DND-41 (cell line): ENCODE results near the gene LRRC55.

Experiments used
- ATAC-seq: fragments of 200-7000 bp; cut with Tn5 transposase; 3 replicates; pipeline ENCODE4 v1.9.1; 2021; ENCODE audit warnings: low read depth; ENCODE audit not compliant: insufficient read depth
- DNase-seq: peaks from one replicate; pipeline ENCODE4 v3.0.0-alpha.2; 2020
- H2AFZ ChIP-seq: 2 replicates; pipeline ENCODE4 v1.6.0; 2012; ENCODE audit warnings: low read depth, low read length
- H3K27ac ChIP-seq: 2 replicates; pipeline ENCODE4 v1.5.1; 2012; ENCODE audit warnings: low read length, inconsistent platforms
- H3K27me3 ChIP-seq: fragments of 200-600 bp; sonication (generic); 2 replicates; pipeline ENCODE4 v1.6.0; 2012; ENCODE audit warnings: low read length, mild to moderate bottlenecking, inconsistent platforms; ENCODE audit not compliant: insufficient read depth, poor library complexity
- H3K36me3 ChIP-seq: 2 replicates; pipeline ENCODE4 v1.5.1; 2012; ENCODE audit warnings: low read length, inconsistent platforms; ENCODE audit not compliant: insufficient read depth
- H3K4me1 ChIP-seq: 2 replicates; pipeline ENCODE4 v1.5.1; 2012; ENCODE audit warnings: mild to moderate bottlenecking, low read length; ENCODE audit not compliant: insufficient read depth
- H3K4me2 ChIP-seq: 2 replicates; pipeline ENCODE4 v1.6.0; 2012; ENCODE audit warnings: mild to moderate bottlenecking, moderate library complexity, low read length, inconsistent platforms; ENCODE audit not compliant: insufficient read depth
- H3K4me3 ChIP-seq, 2 experiments: fragments of 200-600 bp in 1 of 2; shearing (Covaris generic) in 1 of 2; 2 replicates each; pipeline ENCODE4 v1.5.1; 2012 to 2016; ENCODE audit warnings: inconsistent platforms in 2 of 2, low read length in 2 of 2, mild to moderate bottlenecking in 2 of 2, low read depth in 1 of 2, moderate library complexity in 1 of 2
- H3K79me2 ChIP-seq: 2 replicates; pipeline ENCODE4 v1.6.0; 2012; ENCODE audit warnings: low read length, inconsistent platforms; ENCODE audit not compliant: insufficient read depth
- H3K9ac ChIP-seq: 2 replicates; pipeline ENCODE4 v1.6.0; 2012; ENCODE audit warnings: low read depth, mild to moderate bottlenecking, inconsistent platforms, low read length, moderate library complexity
- H3K9me3 ChIP-seq: 2 replicates; pipeline ENCODE4 v1.5.1; 2012; ENCODE audit warnings: low read length, moderate library complexity, mild to moderate bottlenecking, inconsistent platforms; ENCODE audit not compliant: insufficient read depth, severe bottlenecking
- H4K20me1 ChIP-seq: 2 replicates; pipeline ENCODE4 v1.6.0; 2012; ENCODE audit warnings: low read length; ENCODE audit not compliant: insufficient read depth
- CTCF ChIP-seq: IDR thresholded peaks from 2 replicates; pipeline ENCODE4 v1.5.1; 2012; ENCODE audit warnings: borderline replicate concordance, low read length, moderate library complexity, mild to moderate bottlenecking; ENCODE audit not compliant: poor library complexity, severe bottlenecking; ENCODE audit errors: extremely low read depth
- EZH2 ChIP-seq: IDR thresholded peaks from 3 replicates; pipeline ENCODE4 v1.6.1; 2012; ENCODE audit warnings: borderline replicate concordance, low read depth, mild to moderate bottlenecking, moderate library complexity, low read length, inconsistent platforms; ENCODE audit not compliant: severe bottlenecking

LRRC55 gene

GRCh38 chr11:57203359-57203758 is 21.6 kb downstream of the LRRC55 start:
- Histone ChIP-seq H3K4me3 (no peak overlapping the region), H3K4me1 (no peaks in the 10 kb centered on the region), H3K4me2 (no peak overlapping the region), H3K36me3 (no peaks in the 10 kb centered on the region), H3K9ac (no peak overlapping the region), H3K27me3 (peaks cover 28% of the 10 kb centered on the region), H4K20me1 (no peaks in the 10 kb centered on the region), H3K79me2 (no peaks in the 10 kb centered on the region), H3K27ac (no peak overlapping the region), H3K9me3 (no peaks in the 10 kb centered on the region), H2AFZ (no peak overlapping the region)
- TF ChIP-seq CTCF: no peak
- no peak for TF ChIP-seq EZH2
- DNase-seq: no peak
- ATAC-seq: no peak

GRCh38 chr11:57203882-57204480 is 22.2 kb downstream of the LRRC55 start:
- H3K27ac ChIP-seq: no peak overlapping the region
- H3K4me3 ChIP-seq: no peak overlapping the region
- no peaks in the 10 kb centered on the region for H4K20me1 ChIP-seq
- DNase-seq (no peak), ATAC-seq (no peak)
- H3K79me2 ChIP-seq: no peaks in the 10 kb centered on the region
- H3K9me3 ChIP-seq: no peaks in the 10 kb centered on the region
- H3K27me3 ChIP-seq: peaks cover 28% of the 10 kb centered on the region
- no peaks in the 10 kb centered on the region for H3K36me3 ChIP-seq
- H2AFZ ChIP-seq: no peak overlapping the region
- H3K4me1 ChIP-seq: no peaks in the 10 kb centered on the region
- TF ChIP-seq EZH2: no peak
- no peak for TF ChIP-seq CTCF
- H3K4me2 ChIP-seq: no peak overlapping the region
- no peak overlapping the region for H3K9ac ChIP-seq

GRCh38 chr11:57205041-57205641 is 23.4 kb downstream of the LRRC55 start:
- Histone ChIP-seq H3K27ac (no peak overlapping the region), H4K20me1 (no peaks in the 10 kb centered on the region), H3K9ac (no peak overlapping the region), H3K4me1 (no peaks in the 10 kb centered on the region), H3K4me3 (no peak overlapping the region), H3K36me3 (no peaks in the 10 kb centered on the region), H2AFZ (no peak overlapping the region), H3K27me3 (peaks cover 28% of the 10 kb centered on the region), H3K79me2 (no peaks in the 10 kb centered on the region), H3K9me3 (no peaks in the 10 kb centered on the region), H3K4me2 (no peak overlapping the region)
- DNase-seq (no peak), ATAC-seq (no peak)
- TF ChIP-seq CTCF: no peak
- no peak for TF ChIP-seq EZH2
